T-helper 2 cell treated with Interferon-gamma antibody and Interleukin-4, amounts not matched to agents 5 μg/mL and 100 μg/mL, for 36 hours (primary cell): ENCODE results near the gene HTT.
"Not testable (repeated sequence)": the region's sequence is repeated elsewhere in the genome, so short reads cannot be mapped to it uniquely, and the experiment has no call there.

Experiments used
- DNase-seq: peaks from one replicate; pipeline ENCODE4 v3.0.0; 2021; ENCODE audit warnings: low spot score
- H3K27ac Mint-ChIP-seq: one replicate; pipeline ENCODE4 v1.8.0; 2021; ENCODE audit warnings: mild to moderate bottlenecking, mixed read lengths
- H3K27me3 Mint-ChIP-seq: one replicate; pipeline ENCODE4 v1.8.0; 2021; ENCODE audit warnings: low read depth, mixed read lengths
- H3K36me3 Mint-ChIP-seq: one replicate; pipeline ENCODE4 v1.8.0; 2021; ENCODE audit warnings: low read depth, mixed read lengths
- H3K4me1 Mint-ChIP-seq: one replicate; pipeline ENCODE4 v1.8.0; 2021; ENCODE audit warnings: low read depth, mixed read lengths
- H3K4me3 Mint-ChIP-seq: one replicate; pipeline ENCODE4 v1.8.0; 2022; ENCODE audit warnings: mild to moderate bottlenecking, moderate library complexity, mixed read lengths
- H3K9me3 Mint-ChIP-seq: one replicate; pipeline ENCODE4 v1.8.0; 2021; ENCODE audit warnings: mixed read lengths

HTT gene

DNA sequence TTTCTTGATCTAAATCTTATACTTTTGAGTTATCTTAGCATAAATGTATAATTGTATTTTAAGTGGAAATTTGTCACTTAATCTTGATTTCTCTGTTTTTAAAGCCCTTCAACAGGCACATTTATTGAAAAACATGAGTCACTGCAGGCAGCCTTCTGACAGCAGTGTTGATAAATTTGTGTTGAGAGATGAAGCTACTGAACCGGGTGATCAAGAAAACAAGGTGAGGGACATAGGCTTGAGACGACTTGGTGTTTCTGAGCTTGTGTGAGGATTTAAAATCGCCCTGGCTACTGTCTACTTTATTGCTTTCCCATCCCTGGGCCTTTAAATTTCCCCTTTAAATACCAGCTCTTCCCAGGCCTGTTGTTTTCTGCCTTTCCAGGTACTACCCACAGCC, 55.7 kb downstream of the HTT start:
- H3K36me3 Mint-ChIP-seq: peaks cover 44% of the 10 kb centered on the region
- no peaks in the 10 kb centered on the region for H3K27me3 Mint-ChIP-seq
- peaks cover 3% of the 10 kb centered on the region for H3K4me1 Mint-ChIP-seq
- no peak for DNase-seq
- H3K27ac Mint-ChIP-seq: no peak overlapping the region
- no peaks in the 10 kb centered on the region for H3K9me3 Mint-ChIP-seq
- no peak overlapping the region for H3K4me3 Mint-ChIP-seq

DNA sequence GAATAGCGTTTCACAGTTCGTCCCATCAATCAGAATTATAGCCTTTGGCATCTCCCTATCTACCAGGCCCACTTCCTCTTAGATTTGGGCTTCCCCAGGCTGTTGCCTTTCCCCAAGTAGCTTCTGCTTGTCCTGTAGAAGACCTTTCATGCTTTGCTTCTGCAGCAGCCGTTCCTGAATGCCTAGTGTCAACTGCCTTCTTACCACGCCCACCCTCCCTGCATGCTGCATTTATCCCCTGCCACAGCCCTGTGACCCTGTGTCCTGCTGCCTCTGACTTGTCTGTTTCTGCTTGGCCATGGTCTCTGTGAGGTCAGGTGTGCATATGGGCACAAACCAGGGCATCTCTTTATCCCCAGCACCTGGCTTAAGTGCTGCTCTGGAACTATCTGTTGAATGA, 56.3 kb downstream of the HTT start:
- peaks cover 3% of the 10 kb centered on the region for H3K4me1 Mint-ChIP-seq
- H3K4me3 Mint-ChIP-seq: no peak overlapping the region
- H3K27ac Mint-ChIP-seq: no peak overlapping the region
- H3K27me3 Mint-ChIP-seq: no peaks in the 10 kb centered on the region
- H3K36me3 Mint-ChIP-seq: peaks cover 47% of the 10 kb centered on the region
- H3K9me3 Mint-ChIP-seq: no peaks in the 10 kb centered on the region
- DNase-seq: no peak

GRCh38 chr4:3134201-3134600, 59.7 kb downstream of the HTT start:
- Mint-ChIP-seq H3K9me3 (no peaks in the 10 kb centered on the region), H3K4me1 (peaks cover 3% of the 10 kb centered on the region), H3K27me3 (no peaks in the 10 kb centered on the region), H3K36me3 (peaks cover 43% of the 10 kb centered on the region), H3K4me3 (no peak overlapping the region), H3K27ac (no peak overlapping the region)
- no peak for DNase-seq

- Mint-ChIP-seq H3K4me3 (no peak overlapping the region), H3K4me1 (peaks cover 3% of the 10 kb centered on the region), H3K9me3 (no peaks in the 10 kb centered on the region), H3K27me3 (no peaks in the 10 kb centered on the region), H3K27ac (no peak overlapping the region), H3K36me3 (peaks cover 42% of the 10 kb centered on the region)
- no peak for DNase-seq
Measured at GRCh38 chr4:3135155-3136011, 60.9 kb downstream of the HTT start.

GRCh38 chr4:3136454-3136853, 62.0 kb downstream of the HTT start:
- H3K36me3 Mint-ChIP-seq: peaks cover 34% of the 10 kb centered on the region
- H3K27ac Mint-ChIP-seq: no peak overlapping the region
- no peak overlapping the region for H3K4me3 Mint-ChIP-seq
- no peaks in the 10 kb centered on the region for H3K4me1 Mint-ChIP-seq
- no peak for DNase-seq
- no peaks in the 10 kb centered on the region for H3K9me3 Mint-ChIP-seq
- H3K27me3 Mint-ChIP-seq: no peaks in the 10 kb centered on the region

DNA sequence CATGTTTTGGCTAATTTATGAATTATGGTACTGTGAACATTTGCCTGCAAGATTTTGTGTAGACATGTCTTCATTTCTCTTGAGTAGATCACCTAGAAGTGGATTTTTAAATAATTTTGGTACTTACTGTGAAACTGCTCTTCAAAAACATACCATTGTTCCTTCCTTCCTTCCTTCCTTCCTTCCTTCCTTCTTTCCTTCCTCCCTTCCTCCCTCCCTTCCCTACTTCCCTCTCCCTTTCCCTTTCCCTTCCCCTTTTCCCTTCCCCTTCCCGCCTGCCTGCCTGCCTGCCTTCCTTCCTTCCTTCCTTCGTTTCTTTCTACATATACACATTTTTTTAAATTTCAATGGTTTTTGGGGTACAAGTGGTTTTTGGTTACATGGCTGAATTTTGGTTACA, 63.4 kb downstream of the HTT start:
- H3K36me3 Mint-ChIP-seq: peaks cover 28% of the 10 kb centered on the region
- H3K27ac Mint-ChIP-seq: no peak overlapping the region
- H3K9me3 Mint-ChIP-seq: no peaks in the 10 kb centered on the region
- no peak for DNase-seq
- no peak overlapping the region for H3K4me3 Mint-ChIP-seq
- H3K4me1 Mint-ChIP-seq: no peaks in the 10 kb centered on the region
- no peaks in the 10 kb centered on the region for H3K27me3 Mint-ChIP-seq

- Mint-ChIP-seq H3K4me3 (no peak overlapping the region), H3K27ac (no peak overlapping the region), H3K4me1 (peaks cover 3% of the 10 kb centered on the region), H3K27me3 (no peaks in the 10 kb centered on the region), H3K36me3 (peaks cover 37% of the 10 kb centered on the region), H3K9me3 (no peaks in the 10 kb centered on the region)
- no peak for DNase-seq
Measured at GRCh38 chr4:3145234-3145924, 70.9 kb downstream of the HTT start.

DNA sequence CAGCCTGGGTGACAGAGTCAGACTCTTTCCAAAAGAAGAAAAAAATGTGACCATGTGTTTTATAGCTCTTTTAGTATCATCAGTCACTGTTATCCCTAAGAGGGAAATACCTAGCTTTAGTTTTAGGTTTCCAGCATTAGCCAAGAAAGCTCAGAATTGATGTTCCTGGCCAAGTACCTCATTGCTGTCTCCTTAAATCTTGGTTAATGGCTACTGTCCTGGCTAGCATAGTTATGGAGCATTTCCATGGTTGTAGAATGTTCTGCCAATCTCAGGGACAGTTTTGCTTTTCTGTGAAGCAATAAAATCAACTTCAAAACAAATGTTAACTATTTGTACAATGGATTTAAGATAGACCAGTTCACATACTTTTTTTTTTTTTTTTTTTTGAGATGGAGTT, 74.4 kb downstream of the HTT start:
- Mint-ChIP-seq H3K36me3 (peaks cover 39% of the 10 kb centered on the region), H3K4me3 (no peak overlapping the region), H3K27me3 (no peaks in the 10 kb centered on the region), H3K9me3 (no peaks in the 10 kb centered on the region), H3K27ac (no peak overlapping the region), H3K4me1 (peaks cover 4% of the 10 kb centered on the region)
- no peak for DNase-seq

DNA sequence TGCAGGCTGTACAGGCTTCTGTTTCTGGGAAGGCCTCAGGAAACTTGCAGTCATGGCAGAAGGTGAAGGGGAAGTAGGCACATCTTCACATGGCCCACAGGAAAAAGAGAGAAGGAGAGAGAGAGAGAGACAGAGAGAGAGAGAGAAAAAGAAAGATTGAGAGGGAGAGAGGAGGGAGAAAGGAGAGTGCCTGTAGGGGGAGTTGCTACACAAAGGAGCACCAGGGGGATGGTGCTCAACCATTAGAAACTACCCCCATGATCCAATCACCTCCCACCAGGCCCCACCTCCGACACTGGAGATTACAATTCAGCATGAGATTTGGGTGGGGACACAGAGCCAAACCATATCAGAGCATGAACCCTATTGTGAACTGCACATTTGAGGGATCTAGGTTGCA, 76.8 kb downstream of the HTT start:
- Mint-ChIP-seq H3K27ac (peak overlapping the region; percentile 38), H3K36me3 (peaks cover 36% of the 10 kb centered on the region)
- H3K9me3 Mint-ChIP-seq, H3K4me3 Mint-ChIP-seq, DNase-seq, H3K27me3 Mint-ChIP-seq, H3K4me1 Mint-ChIP-seq: not testable (repeated sequence)

GRCh38 chr4:3157366-3157765, 82.9 kb downstream of the HTT start:
- Mint-ChIP-seq H3K36me3 (peaks cover 56% of the 10 kb centered on the region), H3K27me3 (no peaks in the 10 kb centered on the region), H3K4me3 (no peak overlapping the region), H3K27ac (no peak overlapping the region), H3K4me1 (no peaks in the 10 kb centered on the region), H3K9me3 (peaks cover 14% of the 10 kb centered on the region)
- no peak for DNase-seq

- Mint-ChIP-seq H3K4me3 (no peak overlapping the region), H3K36me3 (peaks cover 66% of the 10 kb centered on the region), H3K4me1 (peaks cover under 1% of the 10 kb centered on the region), H3K9me3 (peaks cover 24% of the 10 kb centered on the region), H3K27ac (no peak overlapping the region), H3K27me3 (no peaks in the 10 kb centered on the region)
- DNase-seq: no peak
Measured at GRCh38 chr4:3158841-3159240, 84.4 kb downstream of the HTT start.

- Mint-ChIP-seq H3K27ac (no peak overlapping the region), H3K36me3 (peaks cover 72% of the 10 kb centered on the region), H3K4me3 (no peak overlapping the region), H3K27me3 (no peaks in the 10 kb centered on the region), H3K4me1 (peaks cover 2% of the 10 kb centered on the region), H3K9me3 (peaks cover 27% of the 10 kb centered on the region)
- no peak for DNase-seq
Measured at GRCh38 chr4:3160438-3160837, 86.0 kb downstream of the HTT start.

- peaks cover 27% of the 10 kb centered on the region for H3K9me3 Mint-ChIP-seq
- H3K27me3 Mint-ChIP-seq, H3K4me3 Mint-ChIP-seq, DNase-seq, H3K27ac Mint-ChIP-seq, H3K4me1 Mint-ChIP-seq: not testable (repeated sequence)
- peaks cover 77% of the 10 kb centered on the region for H3K36me3 Mint-ChIP-seq
Measured at GRCh38 chr4:3161044-3161443, 86.6 kb downstream of the HTT start.

GRCh38 chr4:3166434-3166833, 92.0 kb downstream of the HTT start:
- not testable (repeated sequence) for H3K27ac Mint-ChIP-seq, H3K4me1 Mint-ChIP-seq, H3K4me3 Mint-ChIP-seq, DNase-seq, H3K27me3 Mint-ChIP-seq
- Mint-ChIP-seq H3K36me3 (peaks cover 77% of the 10 kb centered on the region), H3K9me3 (peaks cover 27% of the 10 kb centered on the region)
